Hematopoietic multipotent progenitor cell treated with erythropoietin and hydrocortisone succinate and interleukin-3 and kit ligand, for 15 days (in vitro differentiated cells): ENCODE data around the gene EWSR1.
A peak's percentile ranks its signal among the peaks of the same experiment; 100 is the strongest.
"Not testable (repeated sequence)": the region's sequence is repeated elsewhere in the genome, so short reads cannot be mapped to it uniquely, and the experiment has no call there.

Experiments used
- DNase-seq: peaks from one replicate; pipeline ENCODE4 v3.0.0-alpha.2; 2015; ENCODE audit warnings: low spot score

EWSR1 gene

DNA sequence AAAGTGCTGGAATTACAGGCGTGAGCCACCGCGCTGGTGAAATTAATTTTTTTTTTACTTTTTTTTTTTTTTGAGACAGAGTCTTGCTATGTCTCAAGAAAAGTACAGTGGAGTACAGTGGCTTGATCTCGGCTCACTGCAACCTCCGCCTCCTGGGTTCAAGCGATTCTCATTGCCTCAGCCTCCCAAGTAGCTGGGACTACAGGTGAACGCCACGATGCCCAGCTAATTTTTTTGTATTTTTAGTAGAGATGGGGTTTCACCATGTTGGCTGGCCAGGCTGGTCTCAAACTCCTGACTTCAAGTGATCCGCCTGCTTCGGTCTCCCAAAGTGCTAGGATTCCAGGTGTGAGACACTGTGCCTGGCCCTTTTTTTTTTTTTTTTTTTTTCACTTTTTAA, 20.2 kb upstream of the EWSR1 start:
- DNase-seq: not testable (repeated sequence)

DNA sequence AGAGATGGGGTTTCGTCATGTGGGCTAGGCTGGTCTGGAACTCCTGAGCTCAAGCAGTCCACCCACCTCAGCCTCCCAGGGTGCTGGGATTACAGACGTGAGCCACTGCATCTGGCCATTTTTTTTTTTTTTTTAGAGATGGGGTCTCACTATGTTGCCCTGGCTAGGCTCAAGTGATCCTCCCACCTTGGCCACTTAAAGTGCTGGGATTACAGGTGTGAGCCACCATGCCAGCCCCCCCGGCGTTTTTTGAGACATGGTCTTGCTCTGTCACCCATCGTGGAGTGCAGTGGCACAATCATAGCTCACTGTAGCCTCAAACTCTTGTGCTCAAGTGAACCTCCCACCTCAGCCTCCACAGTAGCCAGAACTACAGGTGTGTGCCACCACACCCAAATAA, 16.8 kb upstream of the EWSR1 start:
- no peak for DNase-seq

DNA sequence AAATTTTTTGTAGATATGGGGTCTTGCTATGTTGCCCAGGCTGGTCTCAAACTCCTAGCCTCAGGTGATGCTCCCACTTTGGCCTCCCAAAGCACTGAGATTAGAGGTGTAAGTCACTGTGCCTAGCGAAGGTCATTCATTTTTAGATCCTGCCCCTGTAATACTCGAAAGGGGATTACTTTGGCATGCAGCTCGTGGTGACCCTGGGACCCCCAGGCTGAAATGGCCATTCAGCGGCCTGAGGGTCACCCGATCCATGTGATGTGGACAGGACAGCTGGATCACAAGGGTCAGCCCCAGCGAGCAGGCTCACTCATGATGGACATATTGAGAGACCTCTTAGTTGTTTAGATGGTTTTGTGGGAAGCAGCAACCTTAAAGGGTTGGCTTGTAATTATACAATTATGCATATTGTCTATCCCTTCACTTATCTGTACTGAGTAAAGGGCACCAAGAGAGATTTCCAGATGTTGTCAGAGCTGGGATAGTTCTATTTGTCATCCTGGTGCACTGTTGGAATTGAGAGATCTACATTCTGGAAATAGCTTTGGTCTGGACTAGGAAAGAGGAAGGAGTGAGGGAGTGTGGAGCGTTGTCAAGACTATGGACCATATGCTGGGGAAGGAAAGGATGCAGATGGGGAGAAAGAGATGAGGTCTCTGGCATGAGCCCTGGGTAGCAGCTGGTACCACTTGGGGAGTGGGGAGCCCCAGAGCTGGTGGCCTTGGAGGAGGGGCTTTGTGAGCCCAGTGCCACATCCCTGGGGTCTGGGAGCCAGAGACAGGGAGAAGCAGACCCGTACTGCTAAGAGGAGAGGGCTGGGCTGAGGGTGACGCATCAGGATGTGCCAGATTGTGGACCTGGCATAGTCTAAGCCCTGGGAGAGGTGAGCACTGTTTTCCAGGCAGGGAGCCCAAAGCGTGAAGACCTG, 15.8 kb upstream of the EWSR1 start:
- no peak for DNase-seq

GRCh38 chr22:29253561-29254285, 14.3 kb upstream of the EWSR1 start:
- DNase-seq: no peak

DNA sequence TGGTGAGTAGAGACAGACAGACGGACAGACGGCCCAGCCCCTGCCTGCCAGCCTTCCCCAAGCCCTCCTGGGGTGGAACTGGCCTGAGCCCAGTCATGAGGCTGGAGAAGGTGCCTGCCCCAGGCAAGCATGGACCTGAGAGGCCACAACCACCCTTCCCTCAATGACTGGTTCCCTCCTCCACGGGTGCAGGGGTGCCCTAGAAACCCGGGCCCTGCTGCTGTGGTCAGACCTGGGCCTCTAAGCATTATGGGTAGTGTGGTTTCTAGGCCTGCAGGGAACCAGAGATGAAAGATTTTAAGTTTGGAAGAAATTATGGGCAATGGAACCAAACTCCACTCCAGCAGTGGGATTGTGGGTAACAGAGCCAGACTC, 13.8 kb upstream of the EWSR1 start:
- no peak for DNase-seq

GRCh38 chr22:29255064-29255621, 12.9 kb upstream of the EWSR1 start:
- DNase-seq: no peak

DNA sequence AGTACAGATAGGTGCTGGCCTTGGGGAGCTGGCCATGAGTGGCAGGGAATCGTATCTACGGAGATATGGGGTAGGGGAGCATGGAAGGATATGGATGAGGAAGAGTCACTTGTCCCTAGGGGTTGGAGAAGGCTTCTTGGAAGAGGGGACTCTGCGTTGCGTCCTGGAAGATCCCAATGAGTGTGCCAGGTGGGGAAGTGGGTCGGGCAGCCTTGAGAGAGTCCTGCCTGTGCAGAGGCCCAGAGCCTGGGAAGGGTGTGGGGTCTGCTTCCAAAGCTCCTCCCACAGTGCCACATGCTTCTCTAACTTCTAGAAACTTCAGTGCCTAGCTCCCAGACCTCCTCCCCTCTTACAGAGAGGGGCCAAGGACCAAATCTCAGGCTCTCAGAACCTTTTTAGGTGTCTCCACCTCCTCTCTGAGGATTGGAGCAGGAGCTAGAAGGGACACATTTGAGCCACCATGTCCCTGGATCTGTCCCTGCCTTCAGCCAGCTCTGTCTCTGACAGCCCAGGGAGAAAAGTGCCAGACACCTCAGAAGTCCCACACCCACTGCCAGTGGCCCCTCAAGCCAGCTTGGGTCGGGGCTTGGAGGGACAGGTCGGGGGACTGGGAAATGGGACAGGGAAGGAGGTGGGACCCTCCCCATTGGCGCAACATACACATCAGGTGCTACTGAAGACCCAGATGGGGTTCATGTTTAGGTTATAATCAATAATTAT, 11.3 kb upstream of the EWSR1 start:
- no peak for DNase-seq

- no peak for DNase-seq
Measured at GRCh38 chr22:29257751-29258181, 10.3 kb upstream of the EWSR1 start.

DNA sequence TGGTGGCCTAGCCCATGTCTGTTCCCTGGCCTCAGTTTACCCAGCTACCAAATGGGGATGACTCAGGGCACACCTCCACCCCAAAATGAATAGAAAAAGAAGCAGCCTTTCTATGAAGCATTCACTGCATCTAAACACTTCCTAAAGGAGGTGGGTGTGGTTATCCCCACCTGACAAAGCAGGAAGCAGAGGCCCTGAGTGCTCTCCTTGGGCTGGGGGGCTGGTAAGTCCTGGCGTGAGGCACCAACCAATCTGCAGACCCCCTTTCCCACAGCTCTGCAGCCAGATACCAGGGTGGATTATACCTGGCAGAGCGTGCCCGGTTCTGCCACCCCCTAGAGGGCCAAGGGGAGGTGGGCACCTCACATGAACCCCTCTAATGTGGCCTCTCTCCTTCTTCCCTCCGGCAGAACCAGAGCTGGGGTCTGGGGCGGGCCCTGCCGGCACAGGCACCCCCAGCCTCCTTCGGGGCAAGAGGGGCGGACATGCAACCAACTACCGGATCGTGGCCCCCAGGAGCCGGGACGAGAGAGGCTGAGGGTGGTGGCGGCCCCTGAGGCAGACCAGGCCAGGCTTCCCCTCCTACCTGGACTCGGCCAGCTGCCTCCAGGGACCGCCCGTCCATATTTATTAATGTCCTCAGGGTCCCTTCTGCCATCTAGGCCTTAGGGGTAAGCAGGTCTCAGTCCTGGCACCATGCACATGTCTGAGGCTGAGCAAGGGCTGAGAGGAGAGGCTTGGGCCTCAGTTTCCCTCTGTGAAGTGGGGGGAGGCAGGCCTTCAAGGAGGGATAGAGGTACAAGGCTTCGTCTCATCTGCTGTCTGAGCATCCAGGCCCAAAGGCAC, 9.4 kb upstream of the EWSR1 start:
- no peak for DNase-seq

DNA sequence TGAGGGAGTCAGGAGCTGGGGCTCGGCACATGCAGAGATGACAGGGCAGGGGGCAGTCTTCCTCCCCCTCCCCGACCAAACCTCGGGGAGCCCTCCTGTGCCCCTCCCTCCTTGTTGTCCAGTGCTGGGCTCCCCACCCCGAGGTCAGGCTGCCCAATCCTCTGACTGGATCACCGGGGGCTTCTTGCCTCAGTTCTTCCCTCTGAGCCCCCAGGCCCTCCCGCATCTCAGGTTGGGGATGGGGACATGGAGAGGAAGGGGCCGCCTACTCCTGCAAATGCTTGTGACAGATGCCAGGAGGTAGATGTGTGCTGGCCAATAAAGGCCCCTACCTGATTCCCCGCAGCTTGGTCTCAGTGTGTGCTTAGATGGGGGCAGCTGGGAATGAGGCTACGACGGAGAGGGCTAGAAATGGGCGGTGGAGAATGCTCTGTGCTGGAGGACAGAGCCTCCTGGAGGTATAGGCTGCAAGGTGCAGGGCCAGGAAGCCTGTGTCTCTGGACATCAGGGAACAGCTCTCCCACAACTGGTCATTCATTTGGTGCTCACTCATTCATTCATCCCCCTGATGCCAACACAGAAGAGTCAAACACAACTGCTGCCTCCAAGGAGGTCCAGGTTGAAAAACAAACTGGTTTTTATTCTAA, 8.7 kb upstream of the EWSR1 start:
- DNase-seq: no peak

- no peak for DNase-seq
Measured at GRCh38 chr22:29260031-29260560, 8.0 kb upstream of the EWSR1 start.

- no peak for DNase-seq
Measured at GRCh38 chr22:29260601-29261315, 7.3 kb upstream of the EWSR1 start.

- no peak for DNase-seq
Measured at GRCh38 chr22:29263791-29264276, 4.2 kb upstream of the EWSR1 start.

DNA sequence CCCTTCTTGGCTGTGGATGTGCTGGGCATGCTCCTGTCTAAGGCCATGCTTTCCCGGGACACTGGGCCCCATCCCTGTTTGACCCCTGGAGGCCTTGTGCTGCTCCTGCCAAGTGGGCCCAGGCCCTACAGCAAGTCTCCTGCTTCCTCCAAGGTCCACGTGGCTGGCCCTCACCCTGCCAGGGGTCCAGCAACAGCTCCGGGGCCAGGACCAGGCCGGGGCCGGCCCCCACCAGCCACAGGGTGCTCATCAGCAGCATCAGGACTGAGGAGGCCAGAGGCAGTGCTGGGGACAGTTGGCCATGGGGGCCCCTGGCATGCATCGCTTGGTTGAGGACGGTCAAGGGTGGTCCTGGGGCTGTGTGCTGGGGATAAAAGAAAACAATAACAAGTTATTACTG, 2.8 kb upstream of the EWSR1 start:
- DNase-seq: no peak

DNA sequence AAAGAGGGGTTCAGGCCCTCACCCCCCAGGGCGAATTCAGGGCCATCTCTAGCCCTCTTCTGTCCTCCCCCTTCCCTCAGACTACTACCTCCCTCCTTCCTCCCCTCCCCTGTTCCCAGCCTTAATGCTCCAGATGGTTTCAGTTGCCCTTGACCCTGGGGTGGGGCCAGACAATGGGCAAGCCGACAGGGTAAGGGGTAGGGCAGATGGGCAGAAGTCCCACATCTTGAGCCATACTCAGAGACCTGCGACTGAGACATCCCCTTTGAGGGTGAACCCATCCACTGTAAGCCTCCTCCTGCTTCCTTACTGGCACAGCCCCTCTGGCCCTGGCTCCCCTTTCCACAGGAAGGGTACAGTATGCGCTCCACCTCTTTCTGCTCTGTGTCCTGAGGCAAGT, 2.1 kb upstream of the EWSR1 start:
- no peak for DNase-seq

- DNase-seq: no peak
Measured at GRCh38 chr22:29266564-29267461, 1.3 kb upstream of the EWSR1 start.

GRCh38 chr22:29267462-29267857, 608 bp upstream of the EWSR1 start:
- DNase-seq: no peak

DNA sequence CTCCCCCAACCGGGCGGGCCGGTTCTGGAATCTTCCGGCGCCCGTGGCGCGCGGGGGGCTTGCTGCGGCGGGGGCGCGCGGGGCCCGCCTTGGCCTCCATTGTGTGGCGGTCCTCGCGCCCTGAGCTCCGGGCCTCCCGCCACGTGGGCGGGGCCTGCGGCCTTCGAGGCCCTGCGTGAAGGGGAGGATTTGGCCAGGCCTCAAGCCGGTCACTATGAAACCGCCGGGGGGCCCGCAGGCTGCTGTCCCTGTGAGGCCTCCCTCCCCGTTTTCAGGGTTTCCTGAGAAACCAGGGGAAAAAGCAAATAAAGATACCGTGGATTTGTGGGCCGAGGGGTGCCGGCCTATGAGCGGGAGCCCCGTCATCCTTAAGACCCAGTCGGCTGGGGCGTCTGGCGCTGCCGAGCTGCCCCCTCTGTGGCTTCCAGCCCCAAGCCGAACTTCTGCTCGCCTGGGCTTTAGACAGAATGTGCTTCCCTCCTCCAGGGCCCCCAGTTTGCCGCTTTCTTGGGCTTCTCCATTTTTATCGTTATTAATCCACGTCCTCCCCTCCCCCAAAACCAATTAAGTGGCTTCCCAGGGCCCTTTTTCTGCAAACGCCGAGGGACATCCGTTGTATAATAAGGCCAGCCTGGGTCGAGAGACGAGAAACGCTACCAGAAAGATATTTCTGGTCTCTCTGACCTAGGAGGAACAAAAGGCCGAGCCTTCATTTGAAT, 602 bp downstream of the EWSR1 start:
- DNase-seq: peak; percentile 53
